Esophagus muscularis mucosa (tissue), 4 donors: ENCODE measurements around the gene FCRL4. TPM values are rescaled to one million over a fixed set of nuclear protein-coding genes. Genes with fewer than 3 reads are reported as not detected.

Source experiments
- DNase-seq: peaks from one replicate; pipeline ENCODE4 v3.0.0-alpha.2; 2017; ENCODE audit errors: extremely low spot score
- H3K27ac ChIP-seq, 4 donors: fragments of 200-600 bp; sonication (generic); replicated peaks in 1 of 4; 1 replicate in 3 of 4; 2 replicates in 1 of 4; pipeline ENCODE4 v1.5.1; 2016 to 2019; ENCODE audit warnings: mild to moderate bottlenecking in 1 of 4
- H3K27me3 ChIP-seq, 4 donors: fragments of 200-600 bp; sonication (generic); one replicate each; pipeline versions ENCODE4 v1.5.1 to v1.6.0; 2016 to 2019
- H3K36me3 ChIP-seq, 4 donors: fragments of 200-600 bp; sonication (generic); one replicate each; pipeline ENCODE4 v1.5.1; 2016 to 2019
- H3K4me1 ChIP-seq, 4 donors: fragments of 200-600 bp; sonication (generic); one replicate each; pipeline ENCODE4 v1.5.1; 2016 to 2019
- H3K4me3 ChIP-seq, 4 donors: fragments of 200-600 bp; sonication (generic); 1 replicate in 2 of 4; 2 replicates in 2 of 4; pipeline ENCODE4 v1.5.1; 2016 to 2019; ENCODE audit warnings: mild to moderate bottlenecking in 4 of 4, moderate library complexity in 1 of 4
- H3K9me3 ChIP-seq, 4 donors: fragments of 200-600 bp; sonication (generic); 1 replicate in 3 of 4; 2 replicates in 1 of 4; pipeline ENCODE4 v1.5.1; 2016 to 2019
- EP300 ChIP-seq: sonication (generic); formaldehyde crosslinking; IDR thresholded peaks from one replicate; pipeline ENCODE4 v1.6.1; 2017; ENCODE audit warnings: antibody characterized with exemption
- POLR2A ChIP-seq: fragments of 450-650 bp; IDR thresholded peaks from one replicate; pipeline ENCODE4 v1.6.1; 2017; ENCODE audit warnings: antibody characterized with exemption, moderate library complexity, mild to moderate bottlenecking, low read depth
- POLR2AphosphoS5 ChIP-seq, 2 donors: sonication (generic); formaldehyde crosslinking; IDR thresholded peaks; one replicate each; pipeline ENCODE4 v1.6.1; 2017; ENCODE audit warnings: antibody characterized with exemption in 2 of 2
- WGBS: methylation state at CpG from one replicate; pipeline ENCODE4 v1.1.5; 2018; 5-methylcytosine and 5-hydroxymethylcytosine counted together
- intact Hi-C: fragments of 100-400 bp; cut with DNase I; formaldehyde crosslinking; loops from one replicate; pipeline ENCODE4 v1.15.1; 2023
- total RNA-seq, 4 donors: library from RNA; depleted of rRNA; stranded (reverse); fragments of >200 nt; gene quantifications; one replicate each; pipeline versions ENCODE4 v1.1.0 to v1.2.1, GENCODE V29; 2016
- TF ChIP-seq, protein P1 (sequence below), 3 experiments: fragments of 200-600 bp in 2 of 3; fragments of 450-650 bp in 1 of 3; sonication (generic) in 2 of 3; IDR thresholded peaks; one replicate each; pipeline ENCODE4 v1.5.1; 2017 to 2019; ENCODE audit warnings: antibody characterized with exemption in 3 of 3, mild to moderate bottlenecking in 2 of 3, moderate library complexity in 1 of 3

Gene FCRL4
- total RNA-seq, 4 donors from 2014 or later: not detected

DNA sequence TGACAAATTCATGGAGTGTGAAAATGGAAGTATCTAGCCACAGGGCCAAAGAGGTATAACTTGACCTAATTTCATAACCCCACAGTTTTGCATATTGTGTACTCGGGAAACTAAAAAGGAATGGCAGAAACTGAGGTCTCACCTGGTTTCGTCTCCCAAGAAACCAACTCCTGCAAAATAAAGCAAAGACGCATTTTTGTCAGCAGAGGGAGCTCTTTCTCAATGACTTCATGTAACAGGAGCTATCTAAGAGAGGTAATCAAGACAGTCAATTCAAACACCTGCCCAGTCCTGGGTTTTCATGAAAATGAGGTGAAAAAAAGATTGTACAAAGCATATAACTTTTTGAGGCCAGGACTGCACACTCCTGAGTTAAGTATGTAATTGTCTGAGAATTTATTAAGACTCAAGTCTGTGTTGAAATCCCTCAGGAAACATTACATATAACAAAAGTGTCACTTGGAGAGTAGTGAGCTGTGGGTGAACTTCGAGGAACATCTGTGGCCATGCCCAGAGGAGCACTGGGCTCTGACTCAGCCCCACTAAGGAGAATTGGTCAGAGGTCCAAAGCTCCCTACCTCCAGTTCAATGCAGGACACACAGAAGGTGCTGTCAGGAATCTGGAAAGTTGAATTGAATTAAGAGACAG lies 17.6 kb downstream of the FCRL4 start:
- peaks cover 0 to 9% (median 0%) of the 10 kb centered on the region in 4 donors for H3K27me3 ChIP-seq
- peak; percentile 64 for DNase-seq
- H3K36me3 ChIP-seq: no peaks in the 10 kb centered on the region
- intact Hi-C loops: loop anchor here (5.0 kb wide), 1 partner anchor 547 kb away; a partner anchor contains a TSS
- H3K9me3 ChIP-seq: peaks cover 0 to 15% (median 5%) of the 10 kb centered on the region in 4 donors
- H3K4me1 ChIP-seq: no peaks in the 10 kb centered on the region
- no peak overlapping the region for H3K4me3 ChIP-seq
- no peak for TF ChIP-seq POLR2AphosphoS5 (IDR thresholded peaks at IDR 0.05)
- TF ChIP-seq, protein P1, sequence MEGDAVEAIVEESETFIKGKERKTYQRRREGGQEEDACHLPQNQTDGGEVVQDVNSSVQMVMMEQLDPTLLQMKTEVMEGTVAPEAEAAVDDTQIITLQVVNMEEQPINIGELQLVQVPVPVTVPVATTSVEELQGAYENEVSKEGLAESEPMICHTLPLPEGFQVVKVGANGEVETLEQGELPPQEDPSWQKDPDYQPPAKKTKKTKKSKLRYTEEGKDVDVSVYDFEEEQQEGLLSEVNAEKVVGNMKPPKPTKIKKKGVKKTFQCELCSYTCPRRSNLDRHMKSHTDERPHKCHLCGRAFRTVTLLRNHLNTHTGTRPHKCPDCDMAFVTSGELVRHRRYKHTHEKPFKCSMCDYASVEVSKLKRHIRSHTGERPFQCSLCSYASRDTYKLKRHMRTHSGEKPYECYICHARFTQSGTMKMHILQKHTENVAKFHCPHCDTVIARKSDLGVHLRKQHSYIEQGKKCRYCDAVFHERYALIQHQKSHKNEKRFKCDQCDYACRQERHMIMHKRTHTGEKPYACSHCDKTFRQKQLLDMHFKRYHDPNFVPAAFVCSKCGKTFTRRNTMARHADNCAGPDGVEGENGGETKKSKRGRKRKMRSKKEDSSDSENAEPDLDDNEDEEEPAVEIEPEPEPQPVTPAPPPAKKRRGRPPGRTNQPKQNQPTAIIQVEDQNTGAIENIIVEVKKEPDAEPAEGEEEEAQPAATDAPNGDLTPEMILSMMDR (IDR thresholded peaks at IDR 0.05): peak; percentile 45 to 65 (median 45)
- H3K27ac ChIP-seq: no peak overlapping the region
- WGBS: 10% methylated on average over 4 of the region's 4 CpGs

DNA sequence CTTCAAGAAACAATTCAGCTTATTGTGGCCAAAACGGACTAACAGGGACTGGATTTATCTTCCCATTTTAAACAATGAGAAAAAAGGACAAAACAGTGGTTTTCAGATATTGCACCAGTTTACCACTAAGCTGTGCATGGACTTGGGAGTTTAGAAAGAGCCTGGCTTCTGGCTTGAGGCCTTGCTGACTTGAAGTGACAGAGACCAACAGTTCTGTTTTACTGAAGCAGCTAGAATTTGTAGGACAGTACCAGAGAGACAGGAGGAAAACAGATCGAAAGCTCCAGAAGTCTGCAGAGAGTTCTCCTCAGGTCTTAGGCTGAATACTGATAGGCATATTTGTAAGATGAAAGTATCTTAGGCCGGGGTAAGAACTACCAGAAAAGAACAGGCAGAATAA lies 20.5 kb downstream of the FCRL4 start:
- H3K4me1 ChIP-seq: no peaks in the 10 kb centered on the region
- H3K36me3 ChIP-seq: no peaks in the 10 kb centered on the region
- no peaks in the 10 kb centered on the region for H3K9me3 ChIP-seq
- no peak overlapping the region for H3K27ac ChIP-seq
- H3K4me3 ChIP-seq: no peak overlapping the region
- no peaks in the 10 kb centered on the region for H3K27me3 ChIP-seq
- intact Hi-C loops: no loop called here
- TF ChIP-seq POLR2A (no peak), POLR2AphosphoS5 (IDR thresholded peaks at IDR 0.05) (no peak), EP300 (no peak)
- TF ChIP-seq, protein P1 (IDR thresholded peaks at IDR 0.05): no peak
- WGBS: 70% methylated on average over 3 of the region's 3 CpGs
- DNase-seq: peak; percentile 55

DNA sequence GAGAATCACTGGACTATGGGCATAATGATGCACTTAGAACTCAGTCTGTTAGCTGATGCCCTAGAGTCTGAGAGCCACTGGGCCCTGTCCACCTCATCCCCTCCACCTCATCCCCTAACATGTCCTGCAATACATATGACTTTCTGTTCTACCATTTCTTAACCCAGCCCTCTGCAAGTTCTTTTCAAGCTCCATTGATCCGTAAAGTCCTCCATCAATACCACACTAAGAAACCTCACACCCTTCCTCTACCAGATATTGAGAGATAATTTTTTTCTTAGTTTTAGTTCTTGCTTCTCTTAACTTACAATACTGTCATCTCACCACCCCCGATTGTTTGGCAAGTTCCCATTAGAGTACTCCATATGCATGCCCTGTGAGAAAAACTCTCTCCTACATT lies 22.1 kb downstream of the FCRL4 start:
- WGBS: 88% methylated on average over 2 of the region's 2 CpGs
- TF ChIP-seq, protein P1 (IDR thresholded peaks at IDR 0.05): no peak
- no peak for TF ChIP-seq POLR2A
- TF ChIP-seq EP300: no peak
- TF ChIP-seq POLR2AphosphoS5 (IDR thresholded peaks at IDR 0.05): no peak
- intact Hi-C loops: no loop called here

DNA sequence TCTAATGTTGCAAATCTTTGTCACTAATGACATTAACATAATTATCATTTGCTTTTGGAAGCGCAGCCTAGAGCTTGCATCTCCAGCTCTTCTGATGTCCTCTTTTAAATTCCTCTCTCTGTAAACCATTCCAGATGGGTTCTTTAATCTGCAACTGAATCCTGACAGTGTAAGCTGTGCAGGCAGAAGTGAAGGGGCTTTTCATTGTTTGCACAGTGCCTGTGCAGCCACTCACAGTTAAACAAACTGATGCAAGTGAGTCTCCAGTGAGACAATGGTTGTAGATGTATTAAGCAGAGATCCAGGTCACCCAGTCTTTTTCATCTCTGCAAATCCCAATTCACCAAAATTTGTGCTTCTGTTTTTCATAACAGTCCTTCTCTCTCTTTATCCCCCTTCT lies 23.0 kb downstream of the FCRL4 start:
- Histone ChIP-seq H3K9me3 (no peaks in the 10 kb centered on the region), H3K27me3 (no peaks in the 10 kb centered on the region), H3K27ac (no peak overlapping the region), H3K4me3 (no peak overlapping the region), H3K36me3 (no peaks in the 10 kb centered on the region), H3K4me1 (no peaks in the 10 kb centered on the region)
- 48% methylated on average over 1 of the region's 1 CpG for WGBS
- TF ChIP-seq POLR2A (no peak), POLR2AphosphoS5 (IDR thresholded peaks at IDR 0.05) (no peak), EP300 (no peak)
- TF ChIP-seq, protein P1 (IDR thresholded peaks at IDR 0.05): no peak
- DNase-seq: peak; percentile 57
- intact Hi-C loops: no loop called here

More for the DNA sequence above, 22.1 kb downstream of the FCRL4 start:
- Histone ChIP-seq H3K4me3 (no peak overlapping the region), H3K27me3 (no peaks in the 10 kb centered on the region), H3K4me1 (no peaks in the 10 kb centered on the region), H3K9me3 (no peaks in the 10 kb centered on the region), H3K27ac (no peak overlapping the region), H3K36me3 (no peaks in the 10 kb centered on the region)
- DNase-seq: no peak
